K562 (cell line): ENCODE results near the gene CLCN2. TPM values are rescaled to one million over a fixed set of nuclear protein-coding genes. Genes with fewer than 3 reads are reported as not detected.

Experiments
- ARID4B ChIP-seq: sonication (generic); formaldehyde crosslinking; IDR thresholded peaks from 2 replicates; pipeline ENCODE4 v1.8.0; 2022; ENCODE audit warnings: mild to moderate bottlenecking, missing genetic modification reagents
- HBP1 ChIP-seq: fragments of 450-650 bp; formaldehyde crosslinking; IDR thresholded peaks from 2 replicates; pipeline ENCODE4 v1.4.0; 2022; ENCODE audit warnings: missing genetic modification characterization
- MYC ChIP-seq, 2 experiments: fragments of 250-450 bp in 1 of 2; sonication (Bioruptor Pico) in 1 of 2; IDR thresholded peaks; 2 replicates each; pipeline versions ENCODE4 v1.5.1 to v1.6.1; 2012 to 2021; ENCODE audit warnings: low read depth in 2 of 2, borderline replicate concordance in 1 of 2, improper control_type of control experiment in 1 of 2, low read length in 1 of 2, mild to moderate bottlenecking in 1 of 2, moderate library complexity in 1 of 2
- TFE3 ChIP-seq: fragments of 450-650 bp; formaldehyde crosslinking; IDR thresholded peaks from 2 replicates; pipeline ENCODE4 v1.4.0; 2020; ENCODE audit warnings: mild to moderate bottlenecking, mixed read lengths
- USF1 ChIP-seq: sonication (generic); formaldehyde crosslinking; IDR thresholded peaks from 2 replicates; pipeline ENCODE4 v1.9.0; 2022; ENCODE audit warnings: mild to moderate bottlenecking, missing genetic modification reagents
- ZFP36 ChIP-seq: fragments of 150-350 bp; IDR thresholded peaks from 2 replicates; pipeline ENCODE4 v1.6.1; 2018; ENCODE audit warnings: low read length, low read depth; ENCODE audit not compliant: partially characterized antibody
- ZFPM2 ChIP-seq: fragments of 250-450 bp; sonication (Bioruptor Pico); IDR thresholded peaks from 2 replicates; pipeline ENCODE4 v1.5.1; 2022; ENCODE audit warnings: mild to moderate bottlenecking
- ZNF512 ChIP-seq: IDR thresholded peaks from 2 replicates; pipeline ENCODE4 v1.6.1; 2016; ENCODE audit warnings: missing genetic modification characterization, missing compliant biosample characterization
- polyA plus RNA-seq, 8 experiments: library from polyadenylated mRNA; depleted of rRNA in 4 of 8; stranded (reverse) in 5 of 8; unstranded in 3 of 8; fragments of >200 nt; fragmentation: Nextera tagmentation in 2 of 8; fragmentation: Illumina TruSeq in 1 of 8; extraction: Ambion mirVana in 2 of 8; extraction: Trizol in 1 of 8; gene quantifications; 2 replicates each; pipeline versions ENCODE4 v1.2.1 to v1.2.3, GENCODE V29; 2011 to 2014; ENCODE audit warnings: inconsistent platforms in 1 of 8, missing spikeins in 1 of 8
- total RNA-seq, 7 experiments: library from RNA; depleted of rRNA in 6 of 7; stranded (reverse); fragments of >200 nt in 6 of 7; fragmentation: Illumina TruSeq in 2 of 7; extraction: Trizol in 2 of 7; gene quantifications; 2 replicates each; pipeline versions ENCODE4 v1.2.1 to v1.2.3, GENCODE V29; 2011 to 2021; ENCODE audit warnings: low replicate concordance in 1 of 7
- TF ChIP-seq, protein P1 (sequence below): fragments of 450-650 bp; formaldehyde crosslinking; conservative IDR thresholded peaks from 2 replicates; pipeline ENCODE4 v1.4.0; 2022; ENCODE audit warnings: mild to moderate bottlenecking, missing genetic modification characterization
- TF ChIP-seq, protein P2 (sequence below): fragments of 250-450 bp; sonication (Bioruptor Pico); IDR thresholded peaks from 2 replicates; pipeline ENCODE4 v1.4.0; 2020; ENCODE audit warnings: mild to moderate bottlenecking

Gene CLCN2
- total and polyA plus RNA-seq, 9 of the 15 experiments (the other 6 are each of a cell fraction or from before 2014, with no cell fraction given), result 0.10 to 14.0 (median 6.9) TPM

DNA sequence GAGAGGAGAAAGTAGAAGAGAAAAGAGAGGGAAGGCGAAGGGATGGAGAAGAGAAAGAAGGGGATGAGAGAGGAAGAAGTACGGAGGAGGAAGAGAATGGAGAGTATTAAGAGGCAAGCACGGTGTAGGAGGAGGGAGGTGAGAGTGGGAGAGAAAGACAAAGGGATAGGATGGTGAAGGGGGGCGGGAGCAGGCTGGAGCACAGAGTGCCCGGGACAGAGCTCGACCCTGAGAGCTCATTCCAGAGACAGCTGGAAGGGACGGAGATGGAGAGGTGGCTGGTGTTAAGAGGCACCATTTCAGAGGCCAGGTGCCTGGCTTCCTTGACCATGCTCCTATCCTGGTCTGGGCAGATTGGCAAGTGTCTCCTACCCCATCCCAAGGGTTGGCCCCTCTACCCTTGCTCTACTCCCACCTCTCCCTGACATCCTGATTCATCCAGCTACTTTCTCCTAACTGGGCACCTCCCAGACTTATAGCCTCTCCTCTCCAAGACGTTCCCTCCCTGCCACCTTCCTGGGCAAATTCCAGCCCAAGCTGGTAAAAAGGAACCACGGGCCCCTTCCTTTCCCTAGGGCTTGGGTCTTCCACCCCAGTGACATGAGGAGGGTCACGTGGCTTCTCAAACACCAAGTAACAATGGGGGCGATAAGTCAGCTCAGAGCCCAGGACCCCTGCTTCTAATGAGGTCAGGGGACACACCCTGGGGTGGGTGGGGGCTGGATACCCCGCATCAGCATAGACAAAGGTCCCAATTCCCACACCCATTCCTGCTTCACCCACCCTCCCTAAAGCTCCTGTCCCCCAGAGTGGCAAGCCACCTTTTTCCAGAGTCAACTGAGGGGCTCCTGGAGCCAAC is 1.1 kb downstream of the CLCN2 start (continued):
- 0 out of 2 replicates have a peak, but pooled peaks have one; percentile 10 for TF ChIP-seq TFE3 (CRISPR knock-in tag)
- TF ChIP-seq ARID4B, result 0 out of 2 replicates have a peak, but pooled peaks have one; percentile 29
- TF ChIP-seq HBP1 (CRISPR knock-in tag), result 0 out of 2 replicates have a peak, but pooled peaks have one; percentile 45
- 0 out of 2 replicates have a peak, but pooled peaks have one; percentile 21 for TF ChIP-seq MYC (IDR thresholded peaks at IDR 0.05; ENCODE audit: low read depth, low read length)
- no peak for TF ChIP-seq MYC (CRISPR knock-in tag; IDR thresholded peaks at IDR 0.05; ENCODE audit: borderline replicate concordance, low read depth)
- TF ChIP-seq USF1 (CRISPR knock-in tag), result peak; percentile 57; the same call in 1 of the 2 replicates
- TF ChIP-seq, protein P1, sequence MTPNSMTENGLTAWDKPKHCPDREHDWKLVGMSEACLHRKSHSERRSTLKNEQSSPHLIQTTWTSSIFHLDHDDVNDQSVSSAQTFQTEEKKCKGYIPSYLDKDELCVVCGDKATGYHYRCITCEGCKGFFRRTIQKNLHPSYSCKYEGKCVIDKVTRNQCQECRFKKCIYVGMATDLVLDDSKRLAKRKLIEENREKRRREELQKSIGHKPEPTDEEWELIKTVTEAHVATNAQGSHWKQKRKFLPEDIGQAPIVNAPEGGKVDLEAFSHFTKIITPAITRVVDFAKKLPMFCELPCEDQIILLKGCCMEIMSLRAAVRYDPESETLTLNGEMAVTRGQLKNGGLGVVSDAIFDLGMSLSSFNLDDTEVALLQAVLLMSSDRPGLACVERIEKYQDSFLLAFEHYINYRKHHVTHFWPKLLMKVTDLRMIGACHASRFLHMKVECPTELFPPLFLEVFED (CRISPR knock-in tag), result no peak
- TF ChIP-seq, protein P2, sequence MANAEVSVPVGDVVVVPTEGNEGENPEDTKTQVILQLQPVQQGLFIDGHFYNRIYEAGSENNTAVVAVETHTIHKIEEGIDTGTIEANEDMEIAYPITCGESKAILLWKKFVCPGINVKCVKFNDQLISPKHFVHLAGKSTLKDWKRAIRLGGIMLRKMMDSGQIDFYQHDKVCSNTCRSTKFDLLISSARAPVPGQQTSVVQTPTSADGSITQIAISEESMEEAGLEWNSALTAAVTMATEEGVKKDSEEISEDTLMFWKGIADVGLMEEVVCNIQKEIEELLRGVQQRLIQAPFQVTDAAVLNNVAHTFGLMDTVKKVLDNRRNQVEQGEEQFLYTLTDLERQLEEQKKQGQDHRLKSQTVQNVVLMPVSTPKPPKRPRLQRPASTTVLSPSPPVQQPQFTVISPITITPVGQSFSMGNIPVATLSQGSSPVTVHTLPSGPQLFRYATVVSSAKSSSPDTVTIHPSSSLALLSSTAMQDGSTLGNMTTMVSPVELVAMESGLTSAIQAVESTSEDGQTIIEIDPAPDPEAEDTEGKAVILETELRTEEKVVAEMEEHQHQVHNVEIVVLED (CRISPR knock-in tag), result no peak
- no peak for TF ChIP-seq ZFPM2
- TF ChIP-seq ZNF512 (tag), result peak; percentile 61; the same call in 1 of the 2 replicates
- peak; percentile 49 for TF ChIP-seq ZFP36
